NCI-H2196 (cell line): ENCODE results near the gene CERS2.
"Not testable (repeated sequence)": the region's sequence is repeated elsewhere in the genome, so short reads cannot be mapped to it uniquely, and the experiment has no call there.

ENCODE experiments used
- DNase-seq: peaks from one replicate; lab custom pipeline; 2025; ENCODE audit not compliant: unreplicated experiment; lab: John Stamatoyannopoulos, UW

CERS2 gene

GRCh38 chr1:150971583-150972416 lies 2.8 kb downstream of the CERS2 start:
- DNase-seq = no peak

DNA sequence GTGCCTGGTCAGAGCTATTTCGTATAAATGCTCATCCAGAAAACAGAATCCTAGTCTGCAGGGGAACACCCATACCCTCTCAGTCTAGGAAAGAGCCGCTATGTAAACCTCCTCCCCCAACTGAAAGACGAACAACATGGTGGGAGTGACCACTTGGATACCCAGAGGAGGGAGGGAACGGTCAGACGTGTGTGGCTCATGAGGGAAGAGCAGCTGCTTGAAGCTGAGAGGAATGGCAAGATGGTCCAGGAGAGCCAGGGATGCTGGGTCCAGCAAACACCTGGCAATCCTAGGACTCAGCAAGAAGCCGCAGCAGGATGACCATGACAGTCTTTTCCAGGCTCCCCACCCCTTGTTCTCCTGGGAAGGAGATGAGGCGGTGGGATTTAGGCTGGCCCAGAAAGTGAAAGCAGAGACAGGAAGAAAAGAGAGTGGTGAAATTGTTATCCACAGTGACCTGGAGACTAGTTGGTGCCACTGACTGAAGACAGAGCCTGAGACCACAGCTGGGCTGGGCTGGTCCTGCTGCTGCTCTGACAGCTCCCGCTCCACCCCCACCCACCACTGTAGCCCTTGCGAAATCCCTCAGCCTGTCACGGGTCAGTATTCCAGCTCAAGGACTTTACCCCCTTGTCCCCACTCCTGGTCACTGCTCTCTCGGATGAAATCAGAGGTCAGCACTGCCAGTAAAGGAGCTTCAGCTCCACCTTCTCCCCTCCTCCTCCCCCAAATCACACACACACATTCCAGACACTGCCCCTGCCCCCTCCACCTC lies 3.6 kb downstream of the CERS2 start:
- no peak for DNase-seq

GRCh38 chr1:150969626-150970025 lies 5.0 kb downstream of the CERS2 start:
- DNase-seq = no peak

DNA sequence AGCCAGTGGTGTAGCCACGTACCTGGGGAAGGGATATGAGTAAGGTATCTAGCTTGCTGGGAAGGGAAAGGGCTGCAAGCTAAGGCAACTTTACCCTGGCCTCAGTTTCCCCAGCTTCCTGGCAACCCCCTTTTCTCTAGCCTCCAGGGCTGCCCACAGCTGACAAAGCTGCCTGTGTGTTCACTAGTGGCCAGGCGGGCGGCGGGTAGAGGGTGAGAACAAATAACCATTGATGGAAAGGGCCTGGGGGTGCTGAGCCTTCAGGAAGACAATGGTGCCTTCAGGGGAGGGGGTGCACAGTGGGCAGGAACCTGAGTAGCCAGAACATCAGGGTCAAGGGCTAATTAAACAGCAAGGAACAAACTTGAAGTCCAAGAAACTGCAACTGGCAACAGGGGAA lies 6.1 kb downstream of the CERS2 start:
- no peak for DNase-seq

DNA sequence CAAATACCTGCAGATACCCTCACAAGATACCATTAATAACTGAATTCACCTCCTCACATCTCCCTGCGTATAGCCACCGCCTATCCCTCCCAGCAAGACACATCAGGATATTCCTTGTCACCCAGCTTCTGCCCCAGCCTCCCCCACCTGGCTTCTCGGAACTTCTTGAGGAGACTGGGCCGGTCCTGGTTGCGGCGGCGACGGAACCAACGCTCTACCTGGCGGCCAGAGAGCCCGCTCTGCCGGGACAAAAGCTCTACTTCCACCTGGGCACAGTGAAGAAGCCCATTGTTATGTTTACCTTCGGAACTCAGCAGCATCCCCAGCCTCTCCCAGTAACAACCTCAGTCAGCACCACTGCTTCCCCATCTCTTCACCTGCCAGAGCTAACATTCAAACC lies 6.7 kb downstream of the CERS2 start:
- DNase-seq = no peak

- no peak for DNase-seq
Observed at GRCh38 chr1:150966011-150966410, 8.6 kb downstream of the CERS2 start.

DNA sequence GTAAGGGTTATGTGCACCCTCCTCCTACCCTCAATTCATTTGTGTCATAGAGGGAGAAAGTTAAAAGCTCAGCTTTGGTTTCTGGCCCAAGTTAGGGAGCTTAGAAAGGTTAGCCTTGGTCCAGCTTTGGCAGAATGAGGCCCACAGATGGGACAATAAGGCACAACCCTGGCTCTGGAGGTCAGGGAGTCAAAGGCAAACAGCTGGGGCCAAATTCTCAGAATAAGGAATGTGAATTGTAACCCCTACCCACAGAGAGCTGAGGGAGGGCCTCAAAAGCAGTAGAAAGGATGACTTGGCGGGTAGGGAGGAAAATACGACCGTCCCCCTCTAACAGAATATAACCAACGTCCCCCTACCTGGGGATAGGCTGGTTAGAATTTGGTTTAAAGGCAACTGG lies 9.0 kb downstream of the CERS2 start:
- no peak for DNase-seq

GRCh38 chr1:150964164-150964489 lies 10.5 kb downstream of the CERS2 start:
- DNase-seq = no peak

- no peak for DNase-seq
Observed at GRCh38 chr1:150963321-150964163, 11.1 kb downstream of the CERS2 start.

DNA sequence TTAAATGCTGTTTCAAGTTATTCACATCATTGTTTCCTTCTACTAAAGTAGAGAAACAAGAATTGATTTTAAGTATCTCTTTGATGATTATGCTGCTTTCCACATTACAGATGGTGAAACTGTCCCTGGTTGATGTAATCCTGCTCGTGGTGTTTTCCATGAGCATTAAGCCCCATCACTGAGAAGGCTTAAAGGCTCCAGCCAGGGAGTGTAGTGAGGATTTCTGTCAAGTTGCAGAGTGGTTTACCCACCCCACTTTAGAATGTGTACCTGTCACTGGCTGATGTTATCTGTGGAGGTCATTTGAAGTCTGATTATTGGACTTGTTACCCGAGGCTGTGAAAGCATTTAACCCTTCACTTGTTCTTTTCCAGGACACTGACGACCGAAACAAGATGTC lies 12.9 kb downstream of the CERS2 start:
- no peak for DNase-seq

DNA sequence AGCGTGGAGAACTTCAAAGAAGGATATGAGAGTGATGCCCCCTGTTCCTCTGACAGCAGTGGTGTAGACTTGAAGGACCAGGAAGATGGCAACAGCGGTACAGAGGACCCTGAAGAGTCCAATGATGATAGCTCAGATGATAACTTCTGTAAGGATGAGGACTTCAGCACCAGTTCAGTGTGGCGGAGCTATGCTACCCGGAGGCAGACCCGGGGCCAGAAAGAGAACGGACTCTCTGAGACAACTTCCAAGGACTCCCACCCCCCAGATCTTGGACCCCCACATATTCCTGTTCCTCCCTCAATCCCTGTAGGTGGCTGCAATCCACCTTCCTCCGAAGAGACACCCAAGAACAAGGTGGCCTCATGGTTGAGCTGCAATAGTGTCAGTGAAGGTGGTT lies 14.0 kb downstream of the CERS2 start:
- DNase-seq = no peak

GRCh38 chr1:150957666-150958065 lies 17.0 kb downstream of the CERS2 start:
- no peak for DNase-seq

DNA sequence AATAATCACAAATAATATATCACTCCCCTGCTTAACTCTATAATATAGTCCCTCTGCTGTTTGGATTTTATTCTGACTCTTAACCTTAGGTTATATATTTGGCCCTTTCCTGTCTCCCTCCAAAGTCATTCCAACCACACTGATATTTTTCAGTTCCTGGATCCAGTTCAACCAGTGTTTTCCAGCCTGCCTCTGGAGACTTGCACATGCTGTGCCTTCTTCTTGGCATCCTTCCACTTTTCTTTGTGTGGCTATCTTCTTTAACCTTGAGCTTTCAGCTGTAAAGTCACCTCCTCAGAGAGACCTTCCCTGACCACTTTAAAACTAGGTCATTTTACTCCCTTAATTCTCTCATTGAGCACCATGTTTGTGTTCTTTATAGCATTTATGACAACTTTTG lies 19.4 kb downstream of the CERS2 start:
- no peak for DNase-seq

DNA sequence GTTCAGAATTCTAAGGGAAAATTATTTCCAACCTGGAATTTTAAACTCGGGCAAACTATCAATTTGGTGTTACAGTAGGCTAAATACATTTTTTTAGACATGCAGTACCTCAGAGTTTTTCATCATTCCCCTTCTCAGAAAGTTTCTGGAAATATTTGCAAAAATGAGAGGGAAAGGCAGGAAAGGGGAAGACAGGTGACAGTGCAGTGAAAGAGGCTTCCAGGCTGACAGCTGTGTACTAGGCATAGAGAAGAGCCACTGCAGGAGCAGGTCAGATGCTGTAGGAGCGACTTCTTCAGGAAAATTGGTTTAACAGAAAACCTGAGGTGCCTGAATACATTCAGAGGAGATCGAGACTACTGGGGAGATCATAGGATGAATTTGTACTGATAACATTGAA lies 19.9 kb downstream of the CERS2 start:
- DNase-seq = no peak

- DNase-seq = no peak
Observed at GRCh38 chr1:150944856-150945255, 29.8 kb downstream of the CERS2 start.

DNA sequence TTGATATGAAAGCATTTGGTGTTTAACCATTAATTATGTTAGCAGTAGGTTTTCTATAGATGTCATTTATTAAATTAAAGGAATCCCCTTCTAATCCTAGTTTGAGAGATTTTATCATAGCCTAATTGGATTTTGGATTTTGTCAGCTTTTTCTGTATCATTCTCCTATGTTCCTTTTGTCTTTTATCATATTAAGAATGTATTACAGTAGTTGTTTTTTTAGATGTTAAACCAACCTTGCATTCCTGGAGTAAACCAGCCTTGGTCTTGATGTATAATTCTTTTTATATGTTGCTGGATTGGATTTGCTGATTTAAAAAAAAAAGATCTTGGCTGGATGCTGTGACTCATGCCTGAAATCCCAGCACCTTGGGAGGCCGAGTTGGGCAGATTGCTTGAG lies 42.9 kb downstream of the CERS2 start:
- DNase-seq = no peak

- DNase-seq = not testable (repeated sequence)
Observed at GRCh38 chr1:150928775-150929174, 45.9 kb downstream of the CERS2 start.

DNA sequence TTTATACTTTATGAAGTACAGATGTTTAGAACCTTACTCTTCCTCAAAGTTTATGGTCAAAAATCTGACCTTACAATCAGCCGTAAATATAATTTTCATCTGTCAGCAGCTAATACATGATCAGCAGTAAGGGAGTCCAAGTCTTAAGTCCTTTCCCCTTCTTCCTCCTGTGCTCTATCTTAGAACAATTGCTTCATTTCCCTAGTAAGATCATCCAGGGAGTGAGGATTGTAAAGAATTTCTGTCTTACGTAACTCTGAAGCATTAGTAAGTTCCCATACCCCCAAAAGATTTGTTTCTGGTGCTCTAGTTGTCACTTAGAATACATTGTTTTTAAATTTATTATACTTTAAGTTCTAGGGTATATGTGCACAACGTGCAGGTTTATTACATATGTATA lies 46.3 kb downstream of the CERS2 start:
- no peak for DNase-seq

DNA sequence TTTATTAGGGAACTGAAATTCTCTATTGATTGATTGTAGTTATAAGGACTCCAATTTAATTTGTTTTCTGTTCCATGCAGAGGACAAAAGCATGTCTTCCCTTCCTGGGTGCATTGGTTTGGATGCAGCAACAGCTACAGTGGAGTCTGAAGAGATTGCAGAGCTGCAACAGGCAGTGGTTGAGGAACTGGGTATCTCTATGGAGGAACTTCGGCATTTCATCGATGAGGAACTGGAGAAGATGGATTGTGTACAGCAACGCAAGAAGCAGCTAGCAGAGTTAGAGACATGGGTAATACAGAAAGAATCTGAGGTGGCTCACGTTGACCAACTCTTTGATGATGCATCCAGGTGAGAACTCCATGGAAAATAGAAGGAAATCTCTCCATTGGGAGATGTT lies 47.0 kb downstream of the CERS2 start:
- DNase-seq = no peak

DNA sequence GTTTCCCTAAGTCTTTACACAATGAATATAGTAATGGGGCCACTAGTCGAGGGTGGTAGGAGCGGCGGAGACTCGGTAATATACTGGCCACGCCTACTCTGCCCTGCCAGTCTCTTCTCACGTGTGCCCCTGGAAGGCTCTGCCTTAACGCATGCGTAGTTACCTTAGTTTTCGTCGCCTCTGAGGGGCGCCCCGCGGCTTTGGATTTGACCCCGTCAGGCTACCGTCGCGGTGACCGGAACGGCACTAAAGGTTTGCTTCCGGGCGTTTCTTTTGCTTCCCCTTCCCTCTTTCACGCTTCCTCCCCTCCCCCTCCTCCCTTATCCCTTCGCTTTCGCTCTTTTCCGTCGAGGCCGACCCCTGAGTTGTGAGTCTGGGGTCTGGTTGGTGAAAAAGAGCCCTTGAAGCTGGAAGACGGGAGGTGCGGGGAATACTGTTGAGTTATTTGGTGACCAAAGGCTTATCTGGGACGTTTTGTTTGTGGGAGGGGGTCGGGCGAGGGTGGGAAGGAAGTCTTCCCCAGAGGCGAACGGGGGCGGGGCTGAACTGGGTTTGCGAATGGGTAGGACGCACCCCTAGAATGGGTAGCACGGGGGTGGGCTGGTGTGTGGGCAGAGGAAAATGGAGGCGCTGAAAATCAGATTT lies 48.4 kb downstream of the CERS2 start, which contains the start of gene SETDB1:
Gene SETDB1, plus strand, starts transcription at position 267 of the 645 bp plus-strand sequence. CDS start 1,352 bp downstream, outside the sequence.
- peak; percentile 98 for DNase-seq

GRCh38 chr1:150925080-150925479 lies 49.6 kb downstream of the CERS2 start:
- no peak for DNase-seq
